H1 (cell line): Measurements from ENCODE around the gene LIMK1. TPM values are rescaled to one million over a fixed set of nuclear protein-coding genes. Genes with fewer than 3 reads are reported as not detected.

Source experiments
- CTCF ChIA-PET: fragments of 300-600 bp; sonication (Branson Sonifier 250); formaldehyde crosslinking; loops from one replicate; lab custom pipeline; 2021; ENCODE audit not compliant: partially characterized antibody; lab: Charles Lee
- POLR2A ChIA-PET: fragments of 300-600 bp; sonication (Branson Sonifier 250); formaldehyde crosslinking; loops from one replicate; lab custom pipeline; 2021; ENCODE audit warnings: inconsistent platforms; ENCODE audit not compliant: partially characterized antibody; lab: Charles Lee
- DNase-seq, 2 experiments: peaks; one replicate each; pipeline versions ENCODE4 v3.0.0 to v3.0.0-alpha.2; 2010 to 2022; ENCODE audit warnings: low spot score in 2 of 2, low read depth in 1 of 2, mixed read lengths in 1 of 2
- FAIRE-seq: peaks from 2 replicates; lab custom pipeline; 2011; peaks lifted over from hg19 to GRCh38; lab: Jason Lieb, UNC
- H2AFZ ChIP-seq: 2 replicates; pipeline ENCODE4 v1.8.1; 2012; ENCODE audit warnings: low read length, inconsistent platforms
- H2AK5ac ChIP-seq: 2 replicates; pipeline ENCODE4 v1.6.1; 2013; ENCODE audit warnings: low read depth, low read length
- H2BK120ac ChIP-seq: replicated peaks from 2 replicates; pipeline ENCODE3; 2013; ENCODE audit warnings: low read depth, low read length, inconsistent platforms
- H2BK12ac ChIP-seq: 2 replicates; pipeline ENCODE4 v1.6.1; 2013; ENCODE audit warnings: low read depth, low read length
- H2BK15ac ChIP-seq: 2 replicates; pipeline ENCODE4 v1.6.1; 2013; ENCODE audit warnings: low read length
- H2BK20ac ChIP-seq: 2 replicates; pipeline ENCODE4 v1.6.1; 2013; ENCODE audit warnings: low read length
- H2BK5ac ChIP-seq: 2 replicates; pipeline ENCODE4 v1.6.1; 2013; ENCODE audit warnings: low read depth, low read length
- H3K14ac ChIP-seq: 2 replicates; pipeline ENCODE4 v1.6.1; 2013; ENCODE audit warnings: inconsistent platforms; ENCODE audit not compliant: insufficient read length
- H3K18ac ChIP-seq: 2 replicates; pipeline ENCODE4 v1.6.1; 2013; ENCODE audit warnings: low read length; ENCODE audit errors: extremely low read depth
- H3K23ac ChIP-seq: 2 replicates; pipeline ENCODE4 v1.6.1; 2013; ENCODE audit warnings: inconsistent platforms; ENCODE audit not compliant: insufficient read length
- H3K23me2 ChIP-seq: 2 replicates; pipeline ENCODE4 v1.6.1; 2013; ENCODE audit warnings: low read depth, low read length
- H3K27ac ChIP-seq: 2 replicates; pipeline ENCODE4 v1.6.1; 2011; ENCODE audit warnings: low read depth, low read length, inconsistent platforms
- H3K27me3 ChIP-seq, 4 experiments: replicated peaks in 1 of 4; 1 replicate in 1 of 4; 2 replicates in 3 of 4; pipeline versions ENCODE4 v1.6.1 to v1.8.1; 2011 to 2013; ENCODE audit warnings: low read length in 3 of 4, mild to moderate bottlenecking in 3 of 4, inconsistent platforms in 2 of 4, mixed read lengths in 2 of 4, moderate library complexity in 1 of 4; ENCODE audit not compliant: control insufficient read depth in 3 of 4, insufficient read depth in 3 of 4; ENCODE audit errors: extremely low read depth in 1 of 4
- H3K36me3 ChIP-seq, 4 experiments: 2 replicates each; pipeline versions ENCODE4 v1.6.1 to v1.8.1; 2011 to 2013; ENCODE audit warnings: mild to moderate bottlenecking in 4 of 4, low read length in 3 of 4, moderate library complexity in 2 of 4, control low read depth in 1 of 4, inconsistent platforms in 1 of 4; ENCODE audit not compliant: insufficient read depth in 4 of 4, control insufficient read depth in 2 of 4
- H3K4ac ChIP-seq: replicated peaks from 2 replicates; pipeline ENCODE3; 2013; ENCODE audit warnings: low read length, low read depth, mixed read lengths, inconsistent platforms; ENCODE audit not compliant: insufficient read length
- H3K4me1 ChIP-seq, 4 experiments: replicated peaks in 1 of 4; 1 replicate in 1 of 4; 2 replicates in 3 of 4; pipeline versions ENCODE4 v1.6.1 to v1.8.1; 2011 to 2013; ENCODE audit warnings: low read length in 3 of 4, inconsistent platforms in 2 of 4, mixed read lengths in 1 of 4; ENCODE audit not compliant: insufficient read depth in 4 of 4, control insufficient read depth in 3 of 4
- H3K4me2 ChIP-seq, 2 experiments: 2 replicates each; pipeline versions ENCODE4 v1.6.1 to v1.8.1; 2011 to 2013; ENCODE audit warnings: low read depth in 2 of 2, low read length in 2 of 2, control low read depth in 1 of 2, inconsistent platforms in 1 of 2, mild to moderate bottlenecking in 1 of 2; ENCODE audit not compliant: insufficient read depth in 1 of 2
- H3K4me3 ChIP-seq, 4 experiments: fragments of 200-600, 300-600 bp in 1 of 4; sonication (generic), shearing (Covaris generic), sonication (Bioruptor Twin) in 1 of 4; 2 replicates each; pipeline versions ENCODE4 v1.5.1 to v1.8.1; 2011 to 2016; ENCODE audit warnings: low read length in 4 of 4, low read depth in 3 of 4, control low read depth in 2 of 4, inconsistent platforms in 2 of 4, mild to moderate bottlenecking in 2 of 4, mixed read lengths in 1 of 4, moderate library complexity in 1 of 4; ENCODE audit not compliant: insufficient read depth in 2 of 4; ENCODE audit errors: extremely low read depth in 1 of 4
- H3K56ac ChIP-seq: replicated peaks from 2 replicates; pipeline ENCODE3; 2013; ENCODE audit warnings: low read depth, mild to moderate bottlenecking, mixed read lengths, low read length, inconsistent platforms; ENCODE audit not compliant: insufficient read length
- H3K79me1 ChIP-seq: 2 replicates; pipeline ENCODE4 v1.6.1; 2013; ENCODE audit warnings: low read depth, low read length, control low read depth
- H3K79me2 ChIP-seq, 2 experiments: 2 replicates each; pipeline versions ENCODE4 v1.6.1 to v1.8.1; 2012 to 2013; ENCODE audit warnings: low read length in 2 of 2, mild to moderate bottlenecking in 2 of 2, inconsistent platforms in 1 of 2; ENCODE audit not compliant: insufficient read depth in 2 of 2, control insufficient read depth in 1 of 2
- H3K9ac ChIP-seq, 4 experiments: replicated peaks in 1 of 4; 1 replicate in 1 of 4; 2 replicates in 3 of 4; pipeline versions ENCODE4 v1.6.1 to v1.8.1; 2011 to 2013; ENCODE audit warnings: low read depth in 3 of 4, low read length in 3 of 4, control low read depth in 2 of 4, mild to moderate bottlenecking in 2 of 4, moderate library complexity in 2 of 4, inconsistent platforms in 1 of 4; ENCODE audit errors: extremely low read depth in 1 of 4
- H3K9me3 ChIP-seq, 2 experiments: 2 replicates each; pipeline versions ENCODE4 v1.6.1 to v1.8.1; 2012 to 2013; ENCODE audit warnings: mild to moderate bottlenecking in 2 of 2, moderate library complexity in 2 of 2, control low read depth in 1 of 2, inconsistent platforms in 1 of 2, low read depth in 1 of 2, low read length in 1 of 2, mixed read lengths in 1 of 2; ENCODE audit not compliant: insufficient read depth in 2 of 2
- H4K20me1 ChIP-seq, 2 experiments: replicated peaks in 1 of 2; 2 replicates each; pipeline versions ENCODE3 to v1.8.1; 2011 to 2013; ENCODE audit warnings: inconsistent platforms in 2 of 2, low read length in 2 of 2, mild to moderate bottlenecking in 1 of 2; ENCODE audit not compliant: insufficient read depth in 2 of 2, control insufficient read depth in 1 of 2
- H4K5ac ChIP-seq: 2 replicates; pipeline ENCODE4 v1.6.1; 2013; ENCODE audit warnings: low read length, low read depth, mixed read lengths, inconsistent platforms; ENCODE audit not compliant: insufficient read length
- H4K8ac ChIP-seq: 2 replicates; pipeline ENCODE4 v1.8.0; 2013; ENCODE audit warnings: mild to moderate bottlenecking, moderate library complexity, low read length, inconsistent platforms; ENCODE audit not compliant: insufficient read depth; ENCODE audit errors: extremely low read depth
- H4K91ac ChIP-seq: replicated peaks from 2 replicates; pipeline ENCODE3; 2013; ENCODE audit warnings: low read length, mixed read lengths, inconsistent platforms; ENCODE audit not compliant: insufficient read length
- BCL11A ChIP-seq, 2 experiments: IDR thresholded peaks; one replicate each; pipeline ENCODE4 v1.6.1; 2011; ENCODE audit warnings: low read depth in 2 of 2, low read length in 2 of 2, mild to moderate bottlenecking in 2 of 2
- CHD2 ChIP-seq: IDR thresholded peaks from 2 replicates; pipeline ENCODE4 v1.6.1; 2012; ENCODE audit warnings: low read length, improper control_type of control experiment
- EGR1 ChIP-seq: IDR thresholded peaks from 2 replicates; pipeline ENCODE4 v1.6.1; 2011; ENCODE audit warnings: low read depth, low read length, borderline replicate concordance
- KDM5A ChIP-seq: fragments of 200-600 bp; IDR thresholded peaks from 2 replicates; pipeline ENCODE4 v1.7.1; 2012; ENCODE audit warnings: mild to moderate bottlenecking, low read length, inconsistent platforms, mixed read lengths
- MAFK ChIP-seq: IDR thresholded peaks from 2 replicates; pipeline ENCODE4 v1.6.1; 2012; ENCODE audit warnings: low read depth, mild to moderate bottlenecking, improper control_type of control experiment, low read length
- NANOG ChIP-seq: IDR thresholded peaks from 2 replicates; pipeline ENCODE4 v1.6.1; 2011; ENCODE audit warnings: low read length, low read depth, mild to moderate bottlenecking, inconsistent platforms; ENCODE audit not compliant: insufficient read depth, poor library complexity, severe bottlenecking
- RBBP5 ChIP-seq: IDR thresholded peaks from 2 replicates; pipeline ENCODE4 v1.7.1; 2012; ENCODE audit warnings: low read depth, mild to moderate bottlenecking, inconsistent platforms, low read length, moderate library complexity, borderline replicate concordance
- RNF2 ChIP-seq: fragments of 200-900, 300-1000 bp; sonication (generic); IDR thresholded peaks from 2 replicates; pipeline ENCODE4 v1.7.1; 2016; ENCODE audit warnings: borderline replicate concordance, low read depth, mild to moderate bottlenecking, antibody characterized with exemption, low read length; ENCODE audit not compliant: poor library complexity, severe bottlenecking; ENCODE audit errors: missing control alignments
- SIN3A ChIP-seq, 2 experiments: IDR thresholded peaks in 1 of 2; conservative IDR thresholded peaks in 1 of 2; 2 replicates each; pipeline ENCODE4 v1.6.1; 2011 to 2012; ENCODE audit warnings: low read length in 2 of 2, improper control_type of control experiment in 1 of 2, low read depth in 1 of 2, mild to moderate bottlenecking in 1 of 2
- TAF7 ChIP-seq: optimal IDR thresholded peaks from 2 replicates; pipeline ENCODE3; 2011; ENCODE audit warnings: low read depth, mild to moderate bottlenecking, inconsistent platforms, low read length, moderate library complexity, borderline replicate concordance
- TBP ChIP-seq: IDR thresholded peaks from 2 replicates; pipeline ENCODE4 v1.6.1; 2011; ENCODE audit warnings: low read depth, low read length, improper control_type of control experiment
- WGBS, 2 experiments: shearing (Covaris generic) in 1 of 2; methylation state at CpG; one replicate each; pipeline versions ENCODE4 v1.1.6 to v1.1.7; 2013 to 2015; ENCODE audit warnings: low lambda C conversion rate in 2 of 2, mixed read lengths in 2 of 2, inconsistent platforms in 1 of 2, low coverage in 1 of 2, missing lambda C conversion rate in 1 of 2; ENCODE audit not compliant: insufficient replicate concordance in 2 of 2, insufficient coverage in 1 of 2, insufficient read length in 1 of 2; ENCODE audit errors: extremely low coverage in 1 of 2, missing lambda C conversion rate in 1 of 2; 5-methylcytosine and 5-hydroxymethylcytosine counted together
- polyA plus RNA-seq, 7 experiments: library from polyadenylated mRNA; depleted of rRNA in 3 of 7; stranded (reverse) in 5 of 7; unstranded in 2 of 7; fragments of >200 nt in 5 of 7; fragments of 200-250 nt in 2 of 7; gene quantifications; 1 replicate in 5 of 7; 2 replicates in 1 of 7; 4 replicates in 1 of 7; pipeline versions ENCODE4 v1.2.1 to v1.2.3, GENCODE V29; 2011 to 2013; ENCODE audit warnings: missing spikeins in 2 of 7, mixed read lengths in 2 of 7
- total RNA-seq: library from RNA; stranded (reverse); fragmentation: NEBNext Ultra II Directional; extraction: Animal tissue kit (Norgen Biotek cat#: 25700); gene quantifications from 2 replicates; pipeline ENCODE4 v1.2.1, GENCODE V29; 2021

Gene LIMK1
- total and polyA plus RNA-seq, 2 of the 8 experiments (the other 6 are each of a cell fraction or from before 2014, with no cell fraction given), result 93.5 to 108 TPM

GRCh38 chr7:74119831-74120230 is 36.2 kb downstream of the LIMK1 start:
- Histone ChIP-seq H2AK5ac (no peak overlapping the region), H3K18ac (no peak overlapping the region), H4K5ac (no peak overlapping the region), H3K27me3 (no peaks in the 10 kb centered on the region), H3K4me3 (no peak overlapping the region), H3K4me1 (peaks cover 0 to 3% (median 0%) of the 10 kb centered on the region in 4 experiments; a peak in 1 of 7 replicates), H2BK12ac (no peak overlapping the region)
- POLR2A ChIA-PET, result interaction anchor here (0.9 to 1.2 kb wide), 2 partner anchors 11 to 12 kb away, joined by 3 to 4 read pairs; no protein-coding TSS in a partner anchor
- TF ChIP-seq TBP, result no peak
- TF ChIP-seq KDM5A, result no peak
- no peak for TF ChIP-seq NANOG
- no peak for TF ChIP-seq CHD2
- no peak for TF ChIP-seq RNF2
- no peak for TF ChIP-seq TAF7
- no peak for TF ChIP-seq BCL11A (IDR thresholded peaks at IDR 0.05; ENCODE audit: low read depth in 2 of 2, low read length in 2 of 2)
- TF ChIP-seq RBBP5, result no peak
- TF ChIP-seq MAFK, result no peak
- TF ChIP-seq SIN3A (conservative IDR thresholded peaks at IDR 0.05 in 1 of 2, IDR thresholded peaks at IDR 0.05 in 1 of 2; ENCODE audit: low read depth in 1 of 2, low read length in 2 of 2), result no peak
- no peak for TF ChIP-seq EGR1
- TF ChIP-seq, all 59 proteins: peak for 0
- no peaks in the 10 kb centered on the region for H3K79me1 ChIP-seq
- peaks cover 0 to 2% of the 10 kb centered on the region in 2 experiments for H4K20me1 ChIP-seq
- no peaks in the 10 kb centered on the region for H3K79me2 ChIP-seq
- no peak overlapping the region for H2BK15ac ChIP-seq
- no peak overlapping the region for H2BK120ac ChIP-seq
- WGBS, 2 experiments, result 95% methylated on average over 4 of the region's 4 CpGs; no CpG with 5 or more reads in 1 of the 2 experiments
- CTCF ChIA-PET, result interaction anchor here (1.5 to 1.6 kb wide), 3 partner anchors 12 to 52 kb away, joined by 4 read pairs; no protein-coding TSS in a partner anchor
- DNase-seq, result no peak
- H4K8ac ChIP-seq, result no peak overlapping the region
- no peak overlapping the region for H3K9ac ChIP-seq
- H3K36me3 ChIP-seq, result peaks cover 2 to 28% (median 13%) of the 10 kb centered on the region in 4 experiments; a peak in 5 of 8 replicates
- H2BK20ac ChIP-seq, result no peak overlapping the region
- no peak overlapping the region for H3K14ac ChIP-seq
- no peaks in the 10 kb centered on the region for H3K23me2 ChIP-seq
- H3K4me2 ChIP-seq, result no peak overlapping the region
- H3K9me3 ChIP-seq, result no peaks in the 10 kb centered on the region
- H3K4ac ChIP-seq, result no peak overlapping the region
- no peak for FAIRE-seq
- no peak overlapping the region for H3K56ac ChIP-seq
- no peak overlapping the region for H4K91ac ChIP-seq
- H3K27ac ChIP-seq, result no peak overlapping the region
- H2AFZ ChIP-seq, result no peak overlapping the region
- no peak overlapping the region for H3K23ac ChIP-seq
- H2BK5ac ChIP-seq, result no peak overlapping the region
